HCT116 (cell line): ENCODE measurements around the gene FIBCD1. TPM values are rescaled to one million over a fixed set of nuclear protein-coding genes. Genes with fewer than 3 reads are reported as not detected.

Experiments used
- ATAC-seq: fragments of 200-7000 bp; cut with Tn5 transposase; 2 replicates; pipeline ENCODE4 v1.9.1; 2020; ENCODE audit warnings: mild to moderate bottlenecking, moderate library complexity
- BruUV-seq: library from RNA; stranded (reverse); fragments of 400-500 nt; replicated peaks from 2 replicates; lab custom pipeline; 2021; lab: Mats Ljungman, UMichigan
- CTCF ChIA-PET: fragments of 300-600 bp; sonication (Branson Sonifier 250); formaldehyde crosslinking; loops from one replicate; lab custom pipeline; 2021; ENCODE audit warnings: antibody characterized with exemption; lab: Charles Lee
- POLR2A ChIA-PET: fragments of 300-600, 350-600 bp; sonication (Branson Sonifier 250); formaldehyde crosslinking; loops from one replicate; lab custom pipeline; 2021; ENCODE audit warnings: antibody characterized with exemption; lab: Charles Lee
- RAD21 ChIA-PET, 2 experiments: fragments of 300-600 bp; sonication (Branson Sonifier 250); formaldehyde crosslinking; loops; one replicate each; lab custom pipeline; 2023; ENCODE audit warnings: low total read pairs in 2 of 2; ENCODE audit not compliant: uncharacterized antibody in 2 of 2, unreplicated experiment in 2 of 2, low non-redundant PET in 1 of 2; lab: Charles Lee
- DNase-seq: peaks from one replicate; pipeline ENCODE4 v3.0.0-alpha.2; 2010; ENCODE audit warnings: low read depth, low spot score
- H2AFZ ChIP-seq: fragments of 200-600 bp; shearing (Covaris generic), sonication (generic); 2 replicates; pipeline ENCODE4 v1.6.1; 2017; ENCODE audit warnings: low read depth, mixed run types, mixed read lengths, antibody characterized with exemption, low read length; ENCODE audit not compliant: poor library complexity, severe bottlenecking
- H3K27ac ChIP-seq: 2 replicates; pipeline ENCODE4 v1.5.1; 2012; ENCODE audit warnings: low read depth, low read length
- H3K27me3 ChIP-seq: fragments of 200-600 bp; sonication (generic); 2 replicates; pipeline ENCODE4 v1.6.1; 2016; ENCODE audit warnings: mixed run types, low read length, mixed read lengths; ENCODE audit not compliant: insufficient read depth
- H3K36me3 ChIP-seq, 2 experiments: fragments of 200-500 bp in 1 of 2; fragments of 200-600 bp in 1 of 2; sonication (Bioruptor generic) in 1 of 2; sonication (generic) in 1 of 2; 2 replicates each; pipeline versions ENCODE4 v1.5.1 to v1.6.1; 2014 to 2016; ENCODE audit warnings: low read length in 2 of 2, inconsistent platforms in 1 of 2, mixed read lengths in 1 of 2, mixed run types in 1 of 2; ENCODE audit not compliant: insufficient read depth in 2 of 2, control insufficient read depth in 1 of 2
- H3K4me1 ChIP-seq, 2 experiments: fragments of 200-600 bp in 1 of 2; sonication (generic) in 1 of 2; 2 replicates each; pipeline versions ENCODE4 v1.5.1 to v1.6.1; 2012 to 2017; ENCODE audit warnings: low read length in 2 of 2, inconsistent platforms in 1 of 2, mild to moderate bottlenecking in 1 of 2, mixed read lengths in 1 of 2, mixed run types in 1 of 2, moderate library complexity in 1 of 2; ENCODE audit not compliant: insufficient read depth in 2 of 2, control insufficient read depth in 1 of 2
- H3K4me2 ChIP-seq: fragments of 200-600 bp; sonication (generic); 2 replicates; pipeline ENCODE4 v1.6.1; 2017; ENCODE audit warnings: mixed run types, low read length, mixed read lengths
- H3K4me3 ChIP-seq, 2 experiments: fragments of 200-600 bp in 1 of 2; sonication (generic) in 1 of 2; replicated peaks in 1 of 2; 2 replicates each; pipeline ENCODE4 v1.5.1; 2011 to 2016; ENCODE audit warnings: low read length in 2 of 2, control low read depth in 1 of 2, low read depth in 1 of 2, mild to moderate bottlenecking in 1 of 2, mixed read lengths in 1 of 2, mixed run types in 1 of 2
- H3K79me2 ChIP-seq: fragments of 200-600 bp; sonication (generic); 2 replicates; pipeline ENCODE4 v1.6.1; 2017; ENCODE audit warnings: mild to moderate bottlenecking, mixed run types, low read length, moderate library complexity, mixed read lengths; ENCODE audit not compliant: insufficient read depth
- H3K9ac ChIP-seq: fragments of 200-600 bp; sonication (generic); 2 replicates; pipeline ENCODE4 v1.6.1; 2016; ENCODE audit warnings: low read length, mixed read lengths
- H3K9me2 ChIP-seq: fragments of 200-600 bp; sonication (generic), shearing (Covaris generic); 2 replicates; pipeline ENCODE4 v1.6.1; 2017; ENCODE audit warnings: mixed run types, mild to moderate bottlenecking, moderate library complexity; ENCODE audit not compliant: insufficient read depth
- H3K9me3 ChIP-seq, 2 experiments: fragments of 200-500 bp in 1 of 2; fragments of 200-600 bp in 1 of 2; sonication (Bioruptor generic) in 1 of 2; sonication (generic) in 1 of 2; 2 replicates each; pipeline ENCODE4 v1.6.1; 2014 to 2017; ENCODE audit warnings: low read length in 2 of 2, mixed read lengths in 2 of 2, inconsistent platforms in 1 of 2, low read depth in 1 of 2, mild to moderate bottlenecking in 1 of 2, mixed run types in 1 of 2, moderate library complexity in 1 of 2; ENCODE audit not compliant: control insufficient read depth in 1 of 2, insufficient read depth in 1 of 2
- H4K20me1 ChIP-seq: fragments of 200-600 bp; sonication (generic), shearing (Covaris generic); 2 replicates; pipeline ENCODE4 v1.6.1; 2017; ENCODE audit warnings: mixed run types, mild to moderate bottlenecking, moderate library complexity; ENCODE audit not compliant: insufficient read depth
- EGR1 ChIP-seq: IDR thresholded peaks from 2 replicates; pipeline ENCODE4 v1.6.1; 2012; ENCODE audit warnings: low read depth
- EZH2 ChIP-seq: fragments of 200-600 bp; sonication (generic); IDR thresholded peaks from 2 replicates; pipeline ENCODE4 v1.6.1; 2017; ENCODE audit warnings: antibody characterized with exemption, mixed run types
- JUND ChIP-seq: IDR thresholded peaks from 2 replicates; pipeline ENCODE4 v1.6.1; 2012
- POLR2AphosphoS5 ChIP-seq: IDR thresholded peaks from 2 replicates; pipeline ENCODE4 v1.6.1; 2011; ENCODE audit warnings: mild to moderate bottlenecking, low read depth, low read length, moderate library complexity
- YY1 ChIP-seq: IDR thresholded peaks from 2 replicates; pipeline ENCODE4 v1.6.1; 2011; ENCODE audit warnings: low read length, low read depth, moderate library complexity, mild to moderate bottlenecking; ENCODE audit not compliant: insufficient replicate concordance; ENCODE audit errors: extremely low read depth
- ZNF274 ChIP-seq: fragments of 200-500 bp; sonication (Bioruptor generic); IDR thresholded peaks from 2 replicates; pipeline ENCODE4 v1.6.1; 2014; ENCODE audit warnings: mild to moderate bottlenecking, low read depth, low read length, inconsistent platforms
- intact Hi-C: fragments of 100-400 bp; cut with micrococcal nuclease; formaldehyde crosslinking; loops from 2 replicates; pipeline ENCODE4 v1.10.0; 2022
- total RNA-seq: library from RNA; stranded (reverse); gene quantifications from one replicate; pipeline ENCODE4 v1.2.1, GENCODE V29; 2021; ENCODE audit not compliant: unreplicated experiment
- TF ChIP-seq, protein P1 (sequence below), 3 experiments: fragments of 200-600 bp in 1 of 3; sonication (generic) in 1 of 3; IDR thresholded peaks in 2 of 3; conservative IDR thresholded peaks in 1 of 3; 2 replicates each; pipeline ENCODE4 v1.5.1; 2012 to 2017; ENCODE audit warnings: low read depth in 2 of 3, low read length in 2 of 3, antibody characterized with exemption in 1 of 3, borderline replicate concordance in 1 of 3, control low read depth in 1 of 3, mild to moderate bottlenecking in 1 of 3, mixed read lengths in 1 of 3, mixed run types in 1 of 3, moderate library complexity in 1 of 3; ENCODE audit not compliant: insufficient read depth in 1 of 3
- TF ChIP-seq, protein P2 (sequence below): IDR thresholded peaks from 2 replicates; pipeline ENCODE4 v1.6.1; 2011; ENCODE audit warnings: mild to moderate bottlenecking, low read length, moderate library complexity; ENCODE audit not compliant: insufficient replicate concordance; ENCODE audit errors: extremely low read depth
- TF ChIP-seq, protein P3 (sequence below): IDR thresholded peaks from 2 replicates; pipeline ENCODE4 v1.6.1; 2012; ENCODE audit warnings: low read depth

FIBCD1 gene
- total RNA-seq, 1 experiment from 2014 or later, result 26.1 TPM

DNA sequence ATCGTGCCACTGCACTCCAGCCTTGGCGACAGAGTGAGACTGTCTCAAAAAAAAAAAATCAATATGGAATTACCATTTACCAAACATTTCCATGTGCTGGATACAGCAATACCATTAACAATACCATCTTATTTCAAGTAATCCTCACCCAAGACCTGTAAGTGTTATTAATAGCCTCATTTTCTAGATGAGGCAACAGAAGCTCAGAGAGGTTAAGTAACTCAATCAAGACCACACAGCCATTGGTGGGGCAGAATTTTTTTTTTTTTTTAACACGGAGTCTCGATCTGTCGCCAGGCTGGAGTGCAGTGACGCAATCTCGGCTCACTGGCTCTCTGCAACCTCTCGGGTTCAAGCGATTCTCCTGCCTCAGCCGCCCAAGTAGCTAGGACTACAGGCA is 3.6 kb upstream of the FIBCD1 start:
- Histone ChIP-seq H3K4me1 (peaks cover 10 to 42% of the 10 kb centered on the region in 2 experiments), H3K79me2 (no peaks in the 10 kb centered on the region), H3K27ac (no peak overlapping the region), H3K4me2 (no peak overlapping the region), H3K9ac (no peak overlapping the region), H3K9me3 (no peaks in the 10 kb centered on the region), H3K36me3 (no peaks in the 10 kb centered on the region), H3K27me3 (no peaks in the 10 kb centered on the region), H4K20me1 (no peaks in the 10 kb centered on the region), H3K9me2 (no peaks in the 10 kb centered on the region), H3K4me3 (no peak overlapping the region), H2AFZ (no peak overlapping the region)
- ChIA-PET POLR2A (no interaction called here), CTCF (interaction anchor here (0.9 kb wide), 1 partner anchor 56 kb away, joined by 3 read pairs; no protein-coding TSS in a partner anchor), RAD21 (no interaction called here)
- ATAC-seq, result no peak
- BruUV-seq, result no TSS peak
- intact Hi-C loops, result no loop called here
- DNase-seq, result no peak
- TF ChIP-seq, protein P1, sequence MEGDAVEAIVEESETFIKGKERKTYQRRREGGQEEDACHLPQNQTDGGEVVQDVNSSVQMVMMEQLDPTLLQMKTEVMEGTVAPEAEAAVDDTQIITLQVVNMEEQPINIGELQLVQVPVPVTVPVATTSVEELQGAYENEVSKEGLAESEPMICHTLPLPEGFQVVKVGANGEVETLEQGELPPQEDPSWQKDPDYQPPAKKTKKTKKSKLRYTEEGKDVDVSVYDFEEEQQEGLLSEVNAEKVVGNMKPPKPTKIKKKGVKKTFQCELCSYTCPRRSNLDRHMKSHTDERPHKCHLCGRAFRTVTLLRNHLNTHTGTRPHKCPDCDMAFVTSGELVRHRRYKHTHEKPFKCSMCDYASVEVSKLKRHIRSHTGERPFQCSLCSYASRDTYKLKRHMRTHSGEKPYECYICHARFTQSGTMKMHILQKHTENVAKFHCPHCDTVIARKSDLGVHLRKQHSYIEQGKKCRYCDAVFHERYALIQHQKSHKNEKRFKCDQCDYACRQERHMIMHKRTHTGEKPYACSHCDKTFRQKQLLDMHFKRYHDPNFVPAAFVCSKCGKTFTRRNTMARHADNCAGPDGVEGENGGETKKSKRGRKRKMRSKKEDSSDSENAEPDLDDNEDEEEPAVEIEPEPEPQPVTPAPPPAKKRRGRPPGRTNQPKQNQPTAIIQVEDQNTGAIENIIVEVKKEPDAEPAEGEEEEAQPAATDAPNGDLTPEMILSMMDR (IDR thresholded peaks at IDR 0.05 in 2 of 3, conservative IDR thresholded peaks at IDR 0.05 in 1 of 3; ENCODE audit: borderline replicate concordance in 1 of 3, insufficient read depth in 1 of 3, low read depth in 2 of 3, low read length in 2 of 3), result no peak
- TF ChIP-seq, protein P2, sequence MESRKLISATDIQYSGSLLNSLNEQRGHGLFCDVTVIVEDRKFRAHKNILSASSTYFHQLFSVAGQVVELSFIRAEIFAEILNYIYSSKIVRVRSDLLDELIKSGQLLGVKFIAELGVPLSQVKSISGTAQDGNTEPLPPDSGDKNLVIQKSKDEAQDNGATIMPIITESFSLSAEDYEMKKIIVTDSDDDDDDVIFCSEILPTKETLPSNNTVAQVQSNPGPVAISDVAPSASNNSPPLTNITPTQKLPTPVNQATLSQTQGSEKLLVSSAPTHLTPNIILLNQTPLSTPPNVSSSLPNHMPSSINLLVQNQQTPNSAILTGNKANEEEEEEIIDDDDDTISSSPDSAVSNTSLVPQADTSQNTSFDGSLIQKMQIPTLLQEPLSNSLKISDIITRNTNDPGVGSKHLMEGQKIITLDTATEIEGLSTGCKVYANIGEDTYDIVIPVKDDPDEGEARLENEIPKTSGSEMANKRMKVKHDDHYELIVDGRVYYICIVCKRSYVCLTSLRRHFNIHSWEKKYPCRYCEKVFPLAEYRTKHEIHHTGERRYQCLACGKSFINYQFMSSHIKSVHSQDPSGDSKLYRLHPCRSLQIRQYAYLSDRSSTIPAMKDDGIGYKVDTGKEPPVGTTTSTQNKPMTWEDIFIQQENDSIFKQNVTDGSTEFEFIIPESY, result no peak
- no peak for TF ChIP-seq POLR2AphosphoS5
- TF ChIP-seq, all 23 proteins: peak for 0

DNA sequence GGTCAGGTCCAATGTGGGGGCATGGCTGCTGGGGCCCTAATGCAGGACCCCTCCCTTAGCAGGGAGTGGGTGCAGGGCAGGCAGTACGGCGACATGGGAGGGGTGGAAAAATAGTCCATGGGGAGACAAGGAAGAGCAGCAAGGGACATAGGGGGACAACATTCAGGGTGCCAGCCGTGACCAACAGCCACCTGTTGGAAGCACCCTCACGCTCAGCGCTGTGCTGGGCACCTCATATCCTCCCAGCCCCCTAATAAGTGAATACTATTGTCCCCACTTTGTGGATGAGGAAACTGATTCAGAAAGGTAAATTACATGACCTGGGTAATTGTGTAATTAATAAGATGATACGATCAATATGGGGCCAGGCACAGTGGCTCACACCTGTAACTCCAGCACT is 3.0 kb upstream of the FIBCD1 start:
- H2AFZ ChIP-seq, result no peak overlapping the region
- intact Hi-C loops, result no loop called here
- BruUV-seq, result no TSS peak
- ChIA-PET RAD21 (no interaction called here), POLR2A (no interaction called here), CTCF (interaction anchor here (1.6 kb wide), 1 partner anchor 73 kb away, joined by 11 read pairs; no protein-coding TSS in a partner anchor)
- H3K4me2 ChIP-seq, result no peak overlapping the region
- H3K27me3 ChIP-seq, result no peaks in the 10 kb centered on the region
- H3K9ac ChIP-seq, result no peak overlapping the region
- no peaks in the 10 kb centered on the region for H3K79me2 ChIP-seq
- no peaks in the 10 kb centered on the region for H3K9me3 ChIP-seq
- no peaks in the 10 kb centered on the region for H3K9me2 ChIP-seq
- DNase-seq (no peak), ATAC-seq (no peak)
- H3K4me1 ChIP-seq, result peaks cover 14 to 42% of the 10 kb centered on the region in 2 experiments
- H3K36me3 ChIP-seq, result no peaks in the 10 kb centered on the region
- no peaks in the 10 kb centered on the region for H4K20me1 ChIP-seq
- H3K4me3 ChIP-seq, result no peak overlapping the region
- H3K27ac ChIP-seq, result no peak overlapping the region
- TF ChIP-seq EGR1 (no peak), JUND (no peak), ZNF274 (no peak), EZH2 (no peak), YY1 (no peak), POLR2AphosphoS5 (no peak)
- TF ChIP-seq, protein P3, sequence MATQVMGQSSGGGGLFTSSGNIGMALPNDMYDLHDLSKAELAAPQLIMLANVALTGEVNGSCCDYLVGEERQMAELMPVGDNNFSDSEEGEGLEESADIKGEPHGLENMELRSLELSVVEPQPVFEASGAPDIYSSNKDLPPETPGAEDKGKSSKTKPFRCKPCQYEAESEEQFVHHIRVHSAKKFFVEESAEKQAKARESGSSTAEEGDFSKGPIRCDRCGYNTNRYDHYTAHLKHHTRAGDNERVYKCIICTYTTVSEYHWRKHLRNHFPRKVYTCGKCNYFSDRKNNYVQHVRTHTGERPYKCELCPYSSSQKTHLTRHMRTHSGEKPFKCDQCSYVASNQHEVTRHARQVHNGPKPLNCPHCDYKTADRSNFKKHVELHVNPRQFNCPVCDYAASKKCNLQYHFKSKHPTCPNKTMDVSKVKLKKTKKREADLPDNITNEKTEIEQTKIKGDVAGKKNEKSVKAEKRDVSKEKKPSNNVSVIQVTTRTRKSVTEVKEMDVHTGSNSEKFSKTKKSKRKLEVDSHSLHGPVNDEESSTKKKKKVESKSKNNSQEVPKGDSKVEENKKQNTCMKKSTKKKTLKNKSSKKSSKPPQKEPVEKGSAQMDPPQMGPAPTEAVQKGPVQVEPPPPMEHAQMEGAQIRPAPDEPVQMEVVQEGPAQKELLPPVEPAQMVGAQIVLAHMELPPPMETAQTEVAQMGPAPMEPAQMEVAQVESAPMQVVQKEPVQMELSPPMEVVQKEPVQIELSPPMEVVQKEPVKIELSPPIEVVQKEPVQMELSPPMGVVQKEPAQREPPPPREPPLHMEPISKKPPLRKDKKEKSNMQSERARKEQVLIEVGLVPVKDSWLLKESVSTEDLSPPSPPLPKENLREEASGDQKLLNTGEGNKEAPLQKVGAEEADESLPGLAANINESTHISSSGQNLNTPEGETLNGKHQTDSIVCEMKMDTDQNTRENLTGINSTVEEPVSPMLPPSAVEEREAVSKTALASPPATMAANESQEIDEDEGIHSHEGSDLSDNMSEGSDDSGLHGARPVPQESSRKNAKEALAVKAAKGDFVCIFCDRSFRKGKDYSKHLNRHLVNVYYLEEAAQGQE, result no peak
